Jurkat, Clone E6-1 (cell line): ENCODE results near the gene NOL8.

Experiments
- DNase-seq: peaks from one replicate; pipeline ENCODE4 v3.0.0-alpha.2; 2011; ENCODE audit warnings: low read depth, low spot score
- H3K4me3 ChIP-seq: 2 replicates; pipeline ENCODE4 v1.5.1; 2011; ENCODE audit warnings: mild to moderate bottlenecking, low read length, control low read depth, moderate library complexity

NOL8 gene

GRCh38 chr9:92279302-92279701, 45.8 kb downstream of the NOL8 start:
- H3K4me3 ChIP-seq = no peak overlapping the region
- DNase-seq = no peak

DNA sequence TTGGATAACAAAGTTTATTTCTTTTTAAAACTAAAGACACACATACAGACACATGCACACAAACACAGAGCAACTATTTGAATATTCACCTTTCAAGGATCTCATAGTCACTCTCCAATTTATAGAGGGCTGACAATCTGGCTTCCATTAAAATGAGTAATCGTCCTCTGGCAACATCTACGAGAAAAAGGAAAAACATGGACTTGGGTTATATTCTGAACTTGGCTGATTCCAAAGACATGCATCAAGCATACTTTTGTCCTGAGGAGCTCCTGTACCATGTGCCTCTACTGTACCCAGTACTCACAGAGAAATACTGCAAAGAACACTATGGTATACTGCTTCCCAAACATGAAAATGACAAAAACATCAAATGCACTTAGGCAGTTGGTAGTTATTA, 47.0 kb downstream of the NOL8 start:
- no peak overlapping the region for H3K4me3 ChIP-seq
- no peak for DNase-seq

- peak; percentile 70 for DNase-seq
- H3K4me3 ChIP-seq = peak overlapping the region; percentile 13
Measured at GRCh38 chr9:92276331-92277032, 48.7 kb downstream of the NOL8 start.

DNA sequence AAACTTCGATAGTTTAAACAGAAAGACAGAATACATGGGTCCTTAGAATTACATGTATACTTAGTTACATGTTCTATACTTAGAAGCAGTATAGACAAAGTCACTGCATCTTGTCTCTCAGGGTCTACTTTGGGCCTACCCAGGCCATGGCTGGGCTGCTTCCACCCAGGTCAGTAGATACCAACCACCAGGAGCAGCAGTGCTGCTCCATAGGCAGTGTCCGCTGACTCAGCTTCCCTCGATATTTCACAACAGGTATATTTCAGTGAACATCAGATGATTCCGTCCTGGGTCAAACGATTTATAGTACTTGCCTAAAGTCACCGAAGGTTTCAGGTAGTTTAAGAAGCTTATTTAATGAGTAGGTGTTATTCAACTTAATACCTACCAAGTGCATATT, 49.6 kb downstream of the NOL8 start:
- DNase-seq = no peak
- H3K4me3 ChIP-seq = no peak overlapping the region

- no peak overlapping the region for H3K4me3 ChIP-seq
- DNase-seq = no peak
Measured at GRCh38 chr9:92270511-92270910, 54.6 kb downstream of the NOL8 start.

- no peak for DNase-seq
- no peak overlapping the region for H3K4me3 ChIP-seq
Measured at GRCh38 chr9:92266486-92266885, 58.7 kb downstream of the NOL8 start.

DNA sequence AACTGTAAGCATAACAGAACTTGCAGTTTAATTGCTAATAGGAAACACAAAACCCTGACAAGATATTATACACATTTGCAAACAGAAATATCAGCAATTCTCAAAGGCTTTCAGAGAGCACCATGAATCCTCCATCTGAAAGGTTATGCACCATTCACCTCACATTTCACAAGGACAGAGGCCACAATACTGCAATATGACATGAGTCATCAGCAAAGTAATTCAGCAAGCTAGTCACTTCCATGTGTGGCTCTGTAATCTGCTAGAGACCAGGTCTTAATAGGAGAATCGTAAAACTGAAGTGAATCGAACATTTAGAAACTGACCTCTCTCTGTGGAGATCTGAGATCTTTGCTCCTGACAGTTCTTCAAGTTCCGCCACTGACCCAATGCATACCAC, 60.0 kb downstream of the NOL8 start:
- H3K4me3 ChIP-seq = no peak overlapping the region
- no peak for DNase-seq

GRCh38 chr9:92263131-92263530, 62.0 kb downstream of the NOL8 start:
- no peak overlapping the region for H3K4me3 ChIP-seq
- no peak for DNase-seq

DNA sequence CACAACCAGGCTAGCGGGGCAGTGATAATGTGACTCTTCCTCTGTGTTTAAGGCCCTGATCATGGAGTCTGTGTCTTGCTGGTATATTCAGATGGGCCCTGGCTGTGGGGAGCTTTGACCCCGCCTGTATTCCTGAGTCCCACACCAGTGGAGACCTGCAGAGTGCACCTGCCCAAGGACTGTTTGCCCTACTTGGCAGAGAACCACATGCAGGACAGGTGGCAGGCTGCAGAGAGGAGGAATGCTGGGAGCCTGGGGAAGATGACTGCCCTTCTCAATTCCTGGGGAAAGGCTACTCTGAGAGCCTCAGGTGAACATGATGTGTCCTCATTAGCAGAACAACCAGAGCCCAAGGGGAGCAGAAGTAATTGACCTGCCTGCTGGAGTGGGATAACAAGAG, 67.8 kb downstream of the NOL8 start:
- DNase-seq = no peak
- H3K4me3 ChIP-seq = no peak overlapping the region

DNA sequence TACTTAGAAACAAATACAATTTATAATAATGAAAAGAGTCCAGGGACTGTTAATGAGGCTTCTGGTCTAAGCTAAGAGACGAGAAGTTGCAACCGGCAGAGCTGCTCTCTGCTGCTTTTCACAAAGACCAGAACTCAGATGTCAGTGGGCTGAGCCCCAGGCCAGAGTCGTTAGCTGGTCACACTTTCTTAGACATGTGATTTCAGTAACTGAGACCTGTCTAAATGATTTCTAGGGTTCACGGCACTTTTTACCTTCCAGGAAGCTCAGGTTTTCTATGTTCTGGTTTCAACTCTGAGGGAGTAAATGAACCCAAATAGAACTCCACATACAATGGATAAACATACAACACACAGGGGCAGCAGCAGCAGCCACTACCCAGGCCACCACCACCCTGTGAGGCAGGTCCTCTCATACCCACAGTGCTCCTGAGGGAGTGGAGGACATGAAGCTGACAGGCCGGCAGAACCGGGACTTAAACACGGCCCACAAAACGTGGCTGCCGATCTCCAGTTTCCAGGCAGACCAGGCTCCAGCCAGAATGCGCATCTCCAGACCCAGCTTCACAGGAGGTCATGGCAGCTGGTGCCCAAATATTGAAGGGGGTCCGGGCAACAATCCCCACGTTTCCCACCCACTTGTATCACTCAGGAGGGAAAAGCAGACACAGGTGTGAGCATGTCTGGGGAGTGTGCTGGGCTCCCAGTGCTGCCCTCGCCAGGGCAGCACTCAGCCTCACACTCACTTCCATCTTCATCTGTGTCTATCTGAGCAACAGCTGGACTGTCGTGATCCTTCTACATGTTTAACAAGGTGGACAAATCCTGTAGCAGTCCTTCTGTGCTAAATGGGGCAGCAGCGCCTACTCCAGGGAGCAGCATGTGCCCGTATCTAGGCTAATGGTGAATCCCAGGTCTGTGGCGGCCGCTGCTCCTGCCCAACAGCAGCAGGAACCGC, 70.5 kb downstream of the NOL8 start:
- H3K4me3 ChIP-seq = no peak overlapping the region
- no peak for DNase-seq

- no peak for DNase-seq
- no peak overlapping the region for H3K4me3 ChIP-seq
Measured at GRCh38 chr9:92253656-92254055, 71.5 kb downstream of the NOL8 start.

DNA sequence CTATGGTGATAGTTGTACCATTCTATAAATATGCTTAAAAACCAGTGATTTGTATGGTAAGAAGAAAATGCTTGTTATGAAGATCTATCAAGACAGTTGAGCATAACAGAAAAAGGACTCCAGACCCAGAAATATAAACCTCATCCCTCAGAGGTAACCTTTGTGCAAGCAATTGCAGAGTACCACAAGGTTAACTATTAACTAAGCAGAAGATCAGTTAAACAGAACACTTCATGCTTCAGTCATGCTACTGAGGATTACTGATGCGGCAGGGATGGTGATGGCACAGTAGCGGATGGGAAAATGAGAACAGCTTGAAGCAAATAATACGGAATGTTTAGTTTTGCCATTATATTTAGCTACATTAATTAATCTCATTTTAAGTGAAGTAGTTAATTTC, 77.2 kb downstream of the NOL8 start:
- no peak overlapping the region for H3K4me3 ChIP-seq
- no peak for DNase-seq
